Muscle layer of duodenum (tissue), 2 donors: ENCODE data around the gene MAN1C1.
"Not testable (repeated sequence)": the region's sequence is repeated elsewhere in the genome, so short reads cannot be mapped to it uniquely, and the experiment has no call there.

Experiments used
- H3K27ac ChIP-seq: one replicate; pipeline ENCODE4 v1.7.0; 2013; ENCODE audit warnings: mild to moderate bottlenecking, low read length
- H3K27me3 ChIP-seq: one replicate; pipeline ENCODE4 v1.7.0; 2013; ENCODE audit warnings: low read depth, mild to moderate bottlenecking, control low read depth, low read length
- H3K36me3 ChIP-seq, 2 donors: one replicate each; pipeline ENCODE4 v1.7.0; 2013; ENCODE audit warnings: low read length in 2 of 2, control low read depth in 1 of 2, mild to moderate bottlenecking in 1 of 2; ENCODE audit not compliant: insufficient read depth in 2 of 2, control insufficient read depth in 1 of 2
- H3K4me1 ChIP-seq, 2 donors: one replicate each; pipeline ENCODE4 v1.7.0; 2013; ENCODE audit warnings: low read length in 2 of 2, mild to moderate bottlenecking in 2 of 2, control low read depth in 1 of 2, moderate library complexity in 1 of 2; ENCODE audit not compliant: insufficient read depth in 2 of 2, control insufficient read depth in 1 of 2
- H3K4me3 ChIP-seq, 2 donors: one replicate each; pipeline ENCODE4 v1.7.0; 2013; ENCODE audit warnings: low read length in 2 of 2, low read depth in 1 of 2, mild to moderate bottlenecking in 1 of 2
- H3K9me3 ChIP-seq, 2 donors: one replicate each; pipeline ENCODE4 v1.7.0; 2013; ENCODE audit warnings: low read length in 2 of 2, control low read depth in 1 of 2, mild to moderate bottlenecking in 1 of 2; ENCODE audit not compliant: control insufficient read depth in 1 of 2
- donor health status: healthy.

Gene MAN1C1

GRCh38 chr1:25651824-25652741 is 35.5 kb downstream of the MAN1C1 start:
- Histone ChIP-seq H3K4me1 (peaks cover 0 to 15% of the 10 kb centered on the region in 2 donors), H3K27me3 (no peaks in the 10 kb centered on the region), H3K27ac (no peak overlapping the region), H3K36me3 (no peaks in the 10 kb centered on the region), H3K4me3 (no peak overlapping the region), H3K9me3 (no peaks in the 10 kb centered on the region)

- Histone ChIP-seq H3K9me3 (no peaks in the 10 kb centered on the region), H3K27me3 (no peaks in the 10 kb centered on the region), H3K4me1 (peaks cover 0 to 15% of the 10 kb centered on the region in 2 donors), H3K27ac (no peak overlapping the region), H3K4me3 (no peak overlapping the region), H3K36me3 (no peaks in the 10 kb centered on the region)
Measured at GRCh38 chr1:25653558-25653957, 37.0 kb downstream of the MAN1C1 start.

- Histone ChIP-seq H3K27ac (no peak overlapping the region), H3K4me1 (peaks cover 0 to 15% of the 10 kb centered on the region in 2 donors), H3K9me3 (no peaks in the 10 kb centered on the region), H3K4me3 (no peak overlapping the region), H3K27me3 (no peaks in the 10 kb centered on the region), H3K36me3 (no peaks in the 10 kb centered on the region)
Measured at GRCh38 chr1:25654109-25654660, 37.6 kb downstream of the MAN1C1 start.

GRCh38 chr1:25657121-25657882 is 40.7 kb downstream of the MAN1C1 start:
- H3K4me1 ChIP-seq: no peaks in the 10 kb centered on the region
- H3K27ac ChIP-seq: no peak overlapping the region
- H3K27me3 ChIP-seq: no peaks in the 10 kb centered on the region

GRCh38 chr1:25657883-25658760 is 41.5 kb downstream of the MAN1C1 start:
- H3K27ac ChIP-seq: no peak overlapping the region
- no peaks in the 10 kb centered on the region for H3K4me1 ChIP-seq
- H3K4me3 ChIP-seq: no peak overlapping the region
- no peaks in the 10 kb centered on the region for H3K27me3 ChIP-seq
- peaks cover 0 to 4% of the 10 kb centered on the region in 2 donors for H3K36me3 ChIP-seq
- H3K9me3 ChIP-seq: no peaks in the 10 kb centered on the region

More at GRCh38 chr1:25657121-25657882, 40.7 kb downstream of the MAN1C1 start:
- H3K36me3 ChIP-seq: peaks cover 0 to 3% of the 10 kb centered on the region in 2 donors
- H3K4me3 ChIP-seq: no peak overlapping the region
- no peaks in the 10 kb centered on the region for H3K9me3 ChIP-seq

GRCh38 chr1:25658791-25659431 is 42.3 kb downstream of the MAN1C1 start:
- H3K27ac ChIP-seq: no peak overlapping the region
- H3K4me1 ChIP-seq: peaks cover 0 to 4% of the 10 kb centered on the region in 2 donors
- no peaks in the 10 kb centered on the region for H3K9me3 ChIP-seq
- no peaks in the 10 kb centered on the region for H3K27me3 ChIP-seq
- H3K4me3 ChIP-seq: no peak overlapping the region
- peaks cover 0 to 4% of the 10 kb centered on the region in 2 donors for H3K36me3 ChIP-seq

- H3K27me3 ChIP-seq: no peaks in the 10 kb centered on the region
- H3K36me3 ChIP-seq: peaks cover 0 to 4% of the 10 kb centered on the region in 2 donors
- H3K4me3 ChIP-seq: no peak overlapping the region
- H3K4me1 ChIP-seq: peaks cover 0 to 16% of the 10 kb centered on the region in 2 donors
- H3K27ac ChIP-seq: no peak overlapping the region
- H3K9me3 ChIP-seq: no peaks in the 10 kb centered on the region
Measured at GRCh38 chr1:25661043-25661815, 44.6 kb downstream of the MAN1C1 start.

GRCh38 chr1:25662061-25662460 is 45.5 kb downstream of the MAN1C1 start:
- no peak overlapping the region for H3K4me3 ChIP-seq
- peaks cover 0 to 16% of the 10 kb centered on the region in 2 donors for H3K4me1 ChIP-seq
- H3K36me3 ChIP-seq: peaks cover 0 to 4% of the 10 kb centered on the region in 2 donors
- H3K9me3 ChIP-seq: no peaks in the 10 kb centered on the region
- no peak overlapping the region for H3K27ac ChIP-seq
- no peaks in the 10 kb centered on the region for H3K27me3 ChIP-seq

GRCh38 chr1:25662959-25663358 is 46.4 kb downstream of the MAN1C1 start:
- not testable (repeated sequence) for H3K9me3 ChIP-seq, H3K36me3 ChIP-seq, H3K4me3 ChIP-seq, H3K27ac ChIP-seq, H3K27me3 ChIP-seq
- peaks cover 0 to 16% of the 10 kb centered on the region in 2 donors for H3K4me1 ChIP-seq
